B cell (primary cell): ENCODE results near the gene RASD1. TPM values are rescaled to one million over a fixed set of nuclear protein-coding genes. Genes with fewer than 3 reads are reported as not detected.

Source experiments
- ATAC-seq: fragments of 200-7000 bp; cut with Tn5 transposase; one replicate; pipeline ENCODE4 v1.10.0; 2021; ENCODE audit warnings: low read depth, mild to moderate bottlenecking, moderate number of reproducible peaks, moderate library complexity
- CTCF ChIA-PET: fragments of 350-600 bp; sonication (Branson Sonifier 250); formaldehyde crosslinking; loops from one replicate; lab custom pipeline; 2021; ENCODE audit warnings: antibody characterized with exemption, inconsistent platforms; lab: Charles Lee
- POLR2A ChIA-PET: fragments of 350-600 bp; sonication (Branson Sonifier 250); formaldehyde crosslinking; loops from one replicate; lab custom pipeline; 2021; ENCODE audit warnings: antibody characterized with exemption; lab: Charles Lee
- DNase-seq: peaks from one replicate; pipeline ENCODE4 v3.0.0; 2013
- H2AFZ ChIP-seq: 2 replicates; pipeline ENCODE4 v1.6.1; 2012; ENCODE audit warnings: mild to moderate bottlenecking, low read depth, low read length; ENCODE audit not compliant: insufficient read depth, poor library complexity, severe bottlenecking
- H3K27ac ChIP-seq, 2 donors: 1 replicate in 1 of 2; 2 replicates in 1 of 2; pipeline ENCODE4 v1.5.1; 2012 to 2013; ENCODE audit warnings: low read length in 2 of 2, mild to moderate bottlenecking in 2 of 2, moderate library complexity in 1 of 2
- H3K27me3 ChIP-seq, 4 experiments: fragments of 200-600 bp in 1 of 4; sonication (generic) in 1 of 4; replicated peaks in 1 of 4; 1 replicate in 2 of 4; 2 replicates in 2 of 4; pipeline versions ENCODE4 v1.6.1 to v1.7.0; 2013 to 2016; ENCODE audit warnings: low read length in 3 of 4, mild to moderate bottlenecking in 2 of 4, mixed read lengths in 1 of 4, moderate library complexity in 1 of 4; ENCODE audit not compliant: insufficient read depth in 4 of 4, control insufficient read depth in 3 of 4; ENCODE audit errors: control extremely low read depth in 1 of 4
- H3K36me3 ChIP-seq, 2 experiments: replicated peaks in 1 of 2; 1 replicate in 1 of 2; 2 replicates in 1 of 2; pipeline versions ENCODE4 v1.6.1 to v1.7.1; 2013; ENCODE audit warnings: low read length in 1 of 2; ENCODE audit not compliant: insufficient read depth in 2 of 2, control insufficient read depth in 1 of 2; ENCODE audit errors: control extremely low read depth in 1 of 2, extremely low read depth in 1 of 2
- H3K4me1 ChIP-seq, 2 donors: fragments of 200-600 bp in 1 of 2; sonication (generic) in 1 of 2; 1 replicate in 1 of 2; 2 replicates in 1 of 2; pipeline versions ENCODE4 v1.5.1 to v1.6.1; 2013 to 2017; ENCODE audit warnings: low read length in 2 of 2; ENCODE audit not compliant: control insufficient read depth in 2 of 2, insufficient read depth in 2 of 2
- H3K4me2 ChIP-seq: replicated peaks from 2 replicates; pipeline ENCODE3; 2012; ENCODE audit warnings: mild to moderate bottlenecking, low read depth, low read length; ENCODE audit not compliant: poor library complexity, severe bottlenecking
- H3K4me3 ChIP-seq, 5 experiments: fragments of 200-600 bp in 1 of 5; sonication (generic) in 1 of 5; 1 replicate in 3 of 5; 2 replicates in 2 of 5; pipeline versions ENCODE4 v1.5.1 to v1.7.0; 2011 to 2016; ENCODE audit warnings: low read length in 4 of 5, mild to moderate bottlenecking in 4 of 5, low read depth in 2 of 5, control low read depth in 1 of 5, moderate library complexity in 1 of 5; ENCODE audit not compliant: insufficient read depth in 1 of 5; ENCODE audit errors: control extremely low read depth in 1 of 5, extremely low read depth in 1 of 5
- H3K79me2 ChIP-seq: fragments of 200-600 bp; sonication (generic); one replicate; pipeline ENCODE4 v1.6.0; 2016; ENCODE audit warnings: low read length; ENCODE audit not compliant: control insufficient read depth, insufficient read depth
- H3K9ac ChIP-seq: fragments of 200-600 bp; sonication (generic); 2 replicates; pipeline ENCODE4 v1.6.1; 2017; ENCODE audit warnings: mild to moderate bottlenecking, low read length, moderate library complexity
- H3K9me3 ChIP-seq, 3 donors: one replicate each; pipeline versions ENCODE4 v1.6.1 to v1.7.1; 2013; ENCODE audit warnings: low read length in 2 of 3; ENCODE audit not compliant: control insufficient read depth in 2 of 3, insufficient read depth in 1 of 3; ENCODE audit errors: control extremely low read depth in 1 of 3
- H4K20me1 ChIP-seq: 2 replicates; pipeline ENCODE4 v1.6.0; 2012; ENCODE audit warnings: mild to moderate bottlenecking, low read length; ENCODE audit not compliant: insufficient read depth, control insufficient read depth, poor library complexity, severe bottlenecking
- H3K27ac Mint-ChIP-seq: one replicate; pipeline ENCODE4 v1.8.0; 2021; ENCODE audit warnings: mixed read lengths
- H3K27me3 Mint-ChIP-seq: one replicate; pipeline ENCODE4 v1.8.0; 2021; ENCODE audit warnings: mixed read lengths
- H3K4me1 Mint-ChIP-seq: one replicate; pipeline ENCODE4 v1.8.0; 2021; ENCODE audit warnings: mixed read lengths
- H3K4me3 Mint-ChIP-seq: one replicate; pipeline ENCODE4 v1.8.0; 2021; ENCODE audit warnings: mixed read lengths
- H3K9me3 Mint-ChIP-seq: one replicate; pipeline ENCODE4 v1.8.0; 2022; ENCODE audit warnings: mixed read lengths; ENCODE audit not compliant: insufficient read depth
- CTCF ChIP-seq: fragments of 200-600 bp; IDR thresholded peaks from one replicate; pipeline ENCODE4 v1.8.0; 2022; ENCODE audit warnings: antibody characterized with exemption, mild to moderate bottlenecking
- EZH2 ChIP-seq: IDR thresholded peaks from 2 replicates; pipeline ENCODE4 v1.6.1; 2012; ENCODE audit warnings: borderline replicate concordance, low read depth, mild to moderate bottlenecking, moderate library complexity, low read length; ENCODE audit not compliant: insufficient read depth, poor library complexity, severe bottlenecking
- WGBS: methylation state at CpG from one replicate; pipeline ENCODE4 v1.1.5; 2013; ENCODE audit warnings: missing lambda C conversion rate; ENCODE audit not compliant: insufficient coverage; 5-methylcytosine and 5-hydroxymethylcytosine counted together
- intact Hi-C: fragments of 100-400 bp; cut with micrococcal nuclease; formaldehyde crosslinking; loops from one replicate; pipeline ENCODE4 v1.10.0; 2022
- polyA plus RNA-seq: library from polyadenylated mRNA; depleted of rRNA; stranded (reverse); fragments of >200 nt; gene quantifications from 2 replicates; pipeline ENCODE4 v1.2.3, GENCODE V29; 2012
- total RNA-seq, 2 donors: library from RNA; stranded (reverse); fragments of 120-200 nt in 1 of 2; gene quantifications; 1 replicate in 1 of 2; 2 replicates in 1 of 2; pipeline versions ENCODE4 v1.2.3 to v1.2.4, GENCODE V29; 2013 to 2022

The RASD1 gene
- total and polyA plus RNA-seq, 2 donors (not counting 1 experiment from before 2014, with no cell fraction given), result 0.95 to 3.2 TPM

GRCh38 chr17:17468217-17469010 is 27.8 kb downstream of the RASD1 start:
- H3K9me3 Mint-ChIP-seq, result peaks cover 2% of the 10 kb centered on the region
- Histone ChIP-seq H4K20me1 (no peaks in the 10 kb centered on the region), H3K4me2 (no peak overlapping the region), H3K4me1 (no peaks in the 10 kb centered on the region), H3K27me3 (no peaks in the 10 kb centered on the region), H3K4me3 (no peak overlapping the region), H3K9me3 (no peaks in the 10 kb centered on the region), H3K9ac (no peak overlapping the region), H2AFZ (no peak overlapping the region), H3K27ac (no peak overlapping the region), H3K36me3 (no peaks in the 10 kb centered on the region), H3K79me2 (no peaks in the 10 kb centered on the region)
- DNase-seq (no peak), ATAC-seq (no peak)
- H3K27ac Mint-ChIP-seq, result no peak overlapping the region
- no peak overlapping the region for H3K4me3 Mint-ChIP-seq
- WGBS, result 80% methylated on average over 5 of the region's 5 CpGs
- TF ChIP-seq EZH2 (no peak), CTCF (no peak)
- intact Hi-C loops, result no loop called here
- ChIA-PET POLR2A (no interaction called here), CTCF (no interaction called here)
- peaks cover 43% of the 10 kb centered on the region for H3K27me3 Mint-ChIP-seq
- H3K4me1 Mint-ChIP-seq, result no peaks in the 10 kb centered on the region

- intact Hi-C loops, result no loop called here
- Histone ChIP-seq H3K27ac (no peak overlapping the region), H4K20me1 (no peaks in the 10 kb centered on the region), H3K27me3 (no peaks in the 10 kb centered on the region), H3K4me2 (no peak overlapping the region), H2AFZ (no peak overlapping the region), H3K79me2 (no peaks in the 10 kb centered on the region), H3K9me3 (no peaks in the 10 kb centered on the region), H3K4me3 (no peak overlapping the region), H3K4me1 (no peaks in the 10 kb centered on the region), H3K36me3 (no peaks in the 10 kb centered on the region), H3K9ac (no peak overlapping the region)
- Mint-ChIP-seq H3K9me3 (peaks cover 2% of the 10 kb centered on the region), H3K27ac (no peak overlapping the region), H3K4me1 (no peaks in the 10 kb centered on the region), H3K27me3 (peaks cover 36% of the 10 kb centered on the region), H3K4me3 (no peak overlapping the region)
- DNase-seq (no peak), ATAC-seq (no peak)
- CTCF ChIA-PET, result interaction anchor here (0.6 kb wide), 1 partner anchor 130 kb away, joined by 3 read pairs; no protein-coding TSS in a partner anchor
- WGBS, result 94% methylated on average over 5 of the region's 5 CpGs
- no peak for TF ChIP-seq EZH2
- TF ChIP-seq CTCF, result no peak
- POLR2A ChIA-PET, result no interaction called here
These were observed 28.5 kb downstream of the RASD1 start for GRCh38 chr17:17467720-17468119.
